ENCODE data around the gene SEMA5B.

Gene SEMA5B

GRCh38 chr3:123006609-123007008 is 21.0 kb downstream of the SEMA5B start:
- WGBS, 2 experiments (ENCODE audit: insufficient coverage in 2 of 2), result no CpG with 5 or more reads among the region's 2 CpGs

DNA sequence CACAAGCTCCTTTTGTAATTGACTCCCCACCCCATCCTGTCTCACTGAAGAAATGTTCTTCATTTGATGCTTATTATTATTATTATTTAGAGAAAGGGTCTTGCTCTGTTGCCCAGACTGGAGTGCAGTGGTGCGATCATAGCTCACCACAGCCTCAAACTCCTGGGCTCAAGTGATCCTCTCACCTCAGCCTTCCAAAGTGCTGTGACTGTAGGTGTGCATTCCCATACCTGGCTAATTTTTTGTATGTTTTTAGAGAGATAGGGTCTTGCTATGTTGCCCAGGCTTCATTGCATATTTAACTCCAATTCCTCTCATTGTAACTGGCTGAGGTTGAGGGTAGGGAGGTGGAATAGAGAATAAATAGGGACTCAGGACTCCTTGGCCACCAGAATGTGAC is 22.3 kb downstream of the SEMA5B start:
- H3K9me3 ChIP-seq (ENCODE audit: control insufficient read depth, low read length), result no peaks in the 10 kb centered on the region
- H3K4me1 ChIP-seq (ENCODE audit: control insufficient read depth, insufficient read depth, low read length, poor library complexity, severe bottlenecking), result no peaks in the 10 kb centered on the region
- no peak overlapping the region for H3K27ac ChIP-seq (ENCODE audit: low read depth, low read length, severe bottlenecking)
- no CpG with 5 or more reads among the region's 1 CpG for WGBS, 2 experiments (ENCODE audit: insufficient coverage in 2 of 2)
- H3K36me3 ChIP-seq (ENCODE audit: control insufficient read depth, insufficient read depth, low read length), result no peaks in the 10 kb centered on the region
- H3K4me3 ChIP-seq (ENCODE audit: extremely low read depth, insufficient read depth, low read length, poor library complexity, severe bottlenecking), result no peak overlapping the region

More at GRCh38 chr3:123006609-123007008, 21.0 kb downstream of the SEMA5B start:
- no peaks in the 10 kb centered on the region for H3K36me3 ChIP-seq (ENCODE audit: control insufficient read depth, insufficient read depth, low read length)
- no peaks in the 10 kb centered on the region for H3K4me1 ChIP-seq (ENCODE audit: control insufficient read depth, insufficient read depth, low read length, poor library complexity, severe bottlenecking)
- no peak overlapping the region for H3K4me3 ChIP-seq (ENCODE audit: extremely low read depth, insufficient read depth, low read length, poor library complexity, severe bottlenecking)
- no peak overlapping the region for H3K27ac ChIP-seq (ENCODE audit: low read depth, low read length, severe bottlenecking)
- no peaks in the 10 kb centered on the region for H3K9me3 ChIP-seq (ENCODE audit: control insufficient read depth, low read length)

DNA sequence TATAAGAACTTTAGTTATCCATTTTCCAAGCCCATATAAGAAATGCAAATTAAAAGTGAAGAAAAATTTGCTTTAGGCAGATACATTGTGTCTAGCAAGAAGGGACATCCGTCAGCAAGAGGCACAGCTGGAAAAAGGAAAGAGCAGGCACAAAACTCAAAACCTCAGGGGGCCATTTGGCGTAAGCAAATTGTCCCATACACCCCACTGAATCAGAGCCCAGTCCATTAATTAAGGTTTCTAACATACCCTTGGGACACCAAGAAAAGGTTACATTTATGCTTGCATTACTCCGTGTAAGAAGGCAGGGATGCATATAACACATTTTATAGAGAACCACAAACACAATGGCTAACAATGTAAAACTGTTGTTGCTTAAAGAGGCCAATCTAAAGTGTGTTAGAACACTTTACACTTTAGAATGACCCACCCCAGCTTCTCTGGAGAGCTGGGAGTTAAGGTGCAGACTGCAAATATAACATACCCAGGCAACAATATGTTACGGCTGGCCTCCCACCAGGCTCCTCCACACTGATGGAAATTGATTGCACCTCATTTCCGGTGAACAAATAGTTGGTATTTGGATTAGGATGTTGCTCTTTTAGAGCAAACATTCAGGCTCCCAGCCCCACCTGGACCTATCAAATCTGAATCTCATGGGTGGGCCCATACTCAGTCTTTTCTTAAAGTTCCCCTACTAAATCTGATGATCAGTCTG is 23.2 kb downstream of the SEMA5B start:
- H3K36me3 ChIP-seq (ENCODE audit: control insufficient read depth, insufficient read depth, low read length), result no peaks in the 10 kb centered on the region
- no peaks in the 10 kb centered on the region for H3K9me3 ChIP-seq (ENCODE audit: control insufficient read depth, low read length)
- H3K27ac ChIP-seq (ENCODE audit: low read depth, low read length, severe bottlenecking), result no peak overlapping the region
- 67 to 90% methylated on average over 1 to 2 of the region's 5 CpGs for WGBS, 2 experiments (ENCODE audit: insufficient coverage in 2 of 2)
- H3K4me1 ChIP-seq (ENCODE audit: control insufficient read depth, insufficient read depth, low read length, poor library complexity, severe bottlenecking), result no peaks in the 10 kb centered on the region
- H3K4me3 ChIP-seq (ENCODE audit: extremely low read depth, insufficient read depth, low read length, poor library complexity, severe bottlenecking), result no peak overlapping the region

DNA sequence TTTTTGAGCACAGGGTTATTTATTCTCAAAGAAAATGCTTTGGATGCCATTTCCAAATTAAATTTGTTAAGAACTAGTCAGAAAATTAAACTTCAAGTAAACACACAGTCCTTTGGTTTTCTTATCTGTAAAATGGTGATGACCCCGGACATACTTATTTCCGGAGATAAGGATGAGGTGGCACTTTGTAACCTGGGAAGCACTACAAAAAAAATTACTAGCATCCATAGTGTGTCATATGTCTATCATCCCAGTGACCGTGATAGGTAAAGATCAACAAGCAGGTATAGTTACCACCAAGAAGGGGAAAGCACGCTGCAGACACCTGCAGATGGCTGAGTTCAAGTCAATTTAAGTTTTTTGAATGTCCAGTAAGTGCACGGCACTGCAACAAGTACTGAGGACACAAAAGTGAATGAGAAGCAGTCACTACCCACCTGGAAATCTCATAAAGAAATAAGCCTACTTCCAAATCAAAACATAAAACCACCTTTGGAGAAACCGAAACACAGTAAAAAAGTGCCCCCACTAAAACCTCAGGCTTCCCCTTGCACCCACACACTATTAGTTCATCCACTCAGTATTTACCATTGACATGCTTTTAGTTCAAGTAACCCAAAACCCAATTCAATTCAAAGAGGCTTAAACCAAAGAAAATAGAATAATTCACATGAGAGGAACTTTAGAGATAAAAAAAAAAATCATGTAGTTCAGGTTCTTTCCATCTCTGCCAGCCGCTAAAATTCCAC is 24.6 kb downstream of the SEMA5B start:
- Histone ChIP-seq H3K27ac (ENCODE audit: low read depth, low read length, severe bottlenecking) (no peak overlapping the region), H3K36me3 (ENCODE audit: control insufficient read depth, insufficient read depth, low read length) (no peaks in the 10 kb centered on the region), H3K9me3 (ENCODE audit: control insufficient read depth, low read length) (no peaks in the 10 kb centered on the region), H3K4me3 (ENCODE audit: extremely low read depth, insufficient read depth, low read length, poor library complexity, severe bottlenecking) (no peak overlapping the region), H3K4me1 (ENCODE audit: control insufficient read depth, insufficient read depth, low read length, poor library complexity, severe bottlenecking) (no peaks in the 10 kb centered on the region)
- WGBS, 2 experiments (ENCODE audit: insufficient coverage in 2 of 2), result 90 to 92% methylated on average over 5 of the region's 7 CpGs

DNA sequence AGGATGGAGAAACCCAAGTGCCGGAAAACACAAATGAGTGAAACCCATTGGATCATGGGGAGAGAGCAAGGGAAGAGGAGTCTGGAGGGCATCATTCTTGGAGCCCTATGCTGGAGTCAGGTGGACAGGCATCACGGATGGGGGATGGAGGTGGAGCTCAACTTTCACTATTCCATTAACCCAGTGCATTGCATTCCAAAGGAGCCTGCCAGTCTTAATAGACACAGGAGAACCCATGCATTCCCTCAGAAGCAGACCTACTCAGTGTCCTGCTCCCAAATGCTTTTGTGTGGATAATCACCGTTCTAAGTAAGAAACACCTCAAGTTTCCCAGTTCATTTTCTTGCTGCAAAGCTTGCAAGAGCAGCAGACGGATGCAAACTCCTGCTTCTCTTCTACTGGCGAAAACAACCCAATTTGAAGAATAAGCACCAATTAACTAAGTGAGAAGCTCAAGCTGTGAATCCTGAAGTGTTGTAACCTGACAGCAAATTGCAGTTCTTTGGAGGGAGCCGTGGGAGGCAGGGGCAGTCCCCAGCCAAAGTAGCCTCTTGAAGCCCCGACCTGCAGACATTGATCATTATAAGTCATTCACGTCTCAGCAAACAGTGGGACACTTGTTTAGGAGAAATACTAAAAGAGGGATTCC is 25.3 kb downstream of the SEMA5B start:
- 44 to 55% methylated on average over 3 of the region's 8 CpGs for WGBS, 2 experiments (ENCODE audit: insufficient coverage in 2 of 2)
- Histone ChIP-seq H3K4me1 (ENCODE audit: control insufficient read depth, insufficient read depth, low read length, poor library complexity, severe bottlenecking) (no peaks in the 10 kb centered on the region), H3K4me3 (ENCODE audit: extremely low read depth, insufficient read depth, low read length, poor library complexity, severe bottlenecking) (no peak overlapping the region), H3K36me3 (ENCODE audit: control insufficient read depth, insufficient read depth, low read length) (no peaks in the 10 kb centered on the region), H3K27ac (ENCODE audit: low read depth, low read length, severe bottlenecking) (no peak overlapping the region), H3K9me3 (ENCODE audit: control insufficient read depth, low read length) (no peaks in the 10 kb centered on the region)

- H3K36me3 ChIP-seq (ENCODE audit: control insufficient read depth, insufficient read depth, low read length), result no peaks in the 10 kb centered on the region
- H3K4me1 ChIP-seq (ENCODE audit: control insufficient read depth, insufficient read depth, low read length, poor library complexity, severe bottlenecking), result no peaks in the 10 kb centered on the region
- 50 to 96% methylated on average over 3 to 4 of the region's 4 CpGs for WGBS, 2 experiments (ENCODE audit: insufficient coverage in 2 of 2)
Observed at GRCh38 chr3:122998856-122999255, 28.7 kb downstream of the SEMA5B start.

DNA sequence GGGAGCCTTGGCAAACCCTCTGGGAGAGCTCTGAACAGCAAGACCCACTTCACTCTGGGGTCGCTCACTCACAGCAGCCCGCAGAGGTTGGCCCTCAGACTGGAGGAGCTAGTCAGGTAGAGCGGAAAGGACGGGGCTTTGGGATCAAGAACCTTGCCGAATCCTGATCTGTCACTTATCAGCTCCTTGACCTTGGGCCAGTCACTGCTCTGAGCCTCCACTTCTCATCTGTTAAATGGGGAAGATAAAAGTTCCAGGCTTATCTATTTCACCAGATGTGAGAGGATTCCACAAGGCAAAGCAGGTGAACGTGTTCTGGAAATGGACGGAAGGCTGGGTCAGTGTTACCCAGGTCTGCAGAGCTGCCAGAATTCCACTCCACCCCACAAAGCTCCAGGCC is 29.4 kb downstream of the SEMA5B start:
- Histone ChIP-seq H3K36me3 (ENCODE audit: control insufficient read depth, insufficient read depth, low read length) (no peaks in the 10 kb centered on the region), H3K9me3 (ENCODE audit: control insufficient read depth, low read length) (no peaks in the 10 kb centered on the region), H3K4me1 (ENCODE audit: control insufficient read depth, insufficient read depth, low read length, poor library complexity, severe bottlenecking) (no peaks in the 10 kb centered on the region), H3K27ac (ENCODE audit: low read depth, low read length, severe bottlenecking) (no peak overlapping the region), H3K4me3 (ENCODE audit: extremely low read depth, insufficient read depth, low read length, poor library complexity, severe bottlenecking) (no peak overlapping the region)
- WGBS, 2 experiments (ENCODE audit: insufficient coverage in 2 of 2), result 92 to 96% methylated on average over 4 to 5 of the region's 7 CpGs

More at GRCh38 chr3:122998856-122999255, 28.7 kb downstream of the SEMA5B start:
- Histone ChIP-seq H3K4me3 (ENCODE audit: extremely low read depth, insufficient read depth, low read length, poor library complexity, severe bottlenecking) (no peak overlapping the region), H3K27ac (ENCODE audit: low read depth, low read length, severe bottlenecking) (no peak overlapping the region), H3K9me3 (ENCODE audit: control insufficient read depth, low read length) (no peaks in the 10 kb centered on the region)

GRCh38 chr3:122996038-122996580 is 31.5 kb downstream of the SEMA5B start:
- no peak overlapping the region for H3K27ac ChIP-seq (ENCODE audit: low read depth, low read length, severe bottlenecking)
- H3K4me3 ChIP-seq (ENCODE audit: extremely low read depth, insufficient read depth, low read length, poor library complexity, severe bottlenecking), result no peak overlapping the region
- no peaks in the 10 kb centered on the region for H3K9me3 ChIP-seq (ENCODE audit: control insufficient read depth, low read length)
- H3K4me1 ChIP-seq (ENCODE audit: control insufficient read depth, insufficient read depth, low read length, poor library complexity, severe bottlenecking), result peaks cover 6% of the 10 kb centered on the region
- 89 to 91% methylated on average over 12 to 13 of the region's 14 CpGs for WGBS, 2 experiments (ENCODE audit: insufficient coverage in 2 of 2)
- H3K36me3 ChIP-seq (ENCODE audit: control insufficient read depth, insufficient read depth, low read length), result no peaks in the 10 kb centered on the region

- no peaks in the 10 kb centered on the region for H3K36me3 ChIP-seq (ENCODE audit: control insufficient read depth, insufficient read depth, low read length)
- peaks cover 6% of the 10 kb centered on the region for H3K4me1 ChIP-seq (ENCODE audit: control insufficient read depth, insufficient read depth, low read length, poor library complexity, severe bottlenecking)
Observed at GRCh38 chr3:122994954-122995353, 32.6 kb downstream of the SEMA5B start.

DNA sequence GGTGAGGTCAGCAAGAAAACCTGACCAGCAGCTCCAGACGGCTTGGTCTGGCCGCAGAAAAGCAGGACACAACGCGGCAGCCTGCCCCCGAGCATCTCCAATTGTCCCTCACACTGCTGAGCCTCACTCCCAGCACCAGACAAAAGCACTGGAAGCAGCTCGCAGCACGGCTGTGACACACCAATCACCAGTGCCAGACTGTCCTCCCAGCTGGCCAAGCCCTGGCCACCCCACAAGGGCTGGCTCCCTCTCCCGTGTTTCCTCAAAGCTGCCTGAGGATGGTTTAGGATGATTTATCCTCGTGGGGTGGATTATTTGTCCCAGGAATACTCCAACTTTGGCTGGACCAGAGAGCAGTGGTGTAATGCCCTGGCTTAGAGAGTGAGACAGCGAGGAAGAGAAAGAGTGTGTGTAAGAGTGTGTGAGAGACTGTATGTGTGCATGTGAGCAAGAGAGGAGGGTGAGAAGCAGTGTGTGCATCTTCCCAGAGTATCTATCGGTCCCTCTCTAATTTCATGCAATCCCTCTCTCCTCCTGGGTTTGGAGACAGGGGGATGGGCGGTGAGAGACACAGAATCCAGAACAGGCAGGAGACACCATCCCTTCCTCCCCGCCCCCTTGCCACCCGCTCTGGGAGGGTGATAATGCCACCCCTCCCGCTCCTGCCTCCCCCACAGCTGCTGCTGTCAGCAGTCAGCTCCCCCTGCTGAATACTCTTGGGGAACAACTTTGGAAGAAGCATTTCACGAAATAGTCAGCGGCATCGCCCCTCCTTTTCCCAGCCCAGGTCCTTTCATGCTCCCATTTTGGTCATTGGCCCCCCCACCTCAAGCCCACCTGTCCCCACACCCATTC is 34.2 kb downstream of the SEMA5B start:
- WGBS, 2 experiments (ENCODE audit: insufficient coverage in 2 of 2), result 52 to 65% methylated on average over 12 to 16 of the region's 18 CpGs
- no peaks in the 10 kb centered on the region for H3K9me3 ChIP-seq (ENCODE audit: control insufficient read depth, low read length)
- peaks cover 6% of the 10 kb centered on the region for H3K4me1 ChIP-seq (ENCODE audit: control insufficient read depth, insufficient read depth, low read length, poor library complexity, severe bottlenecking)
- no peaks in the 10 kb centered on the region for H3K36me3 ChIP-seq (ENCODE audit: control insufficient read depth, insufficient read depth, low read length)
- H3K4me3 ChIP-seq (ENCODE audit: extremely low read depth, insufficient read depth, low read length, poor library complexity, severe bottlenecking), result no peak overlapping the region
- no peak overlapping the region for H3K27ac ChIP-seq (ENCODE audit: low read depth, low read length, severe bottlenecking)

More at GRCh38 chr3:122994954-122995353, 32.6 kb downstream of the SEMA5B start:
- Histone ChIP-seq H3K9me3 (ENCODE audit: control insufficient read depth, low read length) (no peaks in the 10 kb centered on the region), H3K27ac (ENCODE audit: low read depth, low read length, severe bottlenecking) (no peak overlapping the region), H3K4me3 (ENCODE audit: extremely low read depth, insufficient read depth, low read length, poor library complexity, severe bottlenecking) (no peak overlapping the region)
- WGBS, 2 experiments (ENCODE audit: insufficient coverage in 2 of 2), result 87 to 100% methylated on average over 3 of the region's 3 CpGs
